Esophagus muscularis mucosa (tissue), 3 donors: ENCODE measurements around the gene ELL3.

Experiments used
- POLR2A ChIP-seq: fragments of 450-650 bp; IDR thresholded peaks from one replicate; pipeline ENCODE4 v1.6.1; 2017; ENCODE audit warnings: antibody characterized with exemption, moderate library complexity, mild to moderate bottlenecking, low read depth
- TF ChIP-seq, protein P1 (sequence below), 3 experiments: fragments of 200-600 bp in 2 of 3; fragments of 450-650 bp in 1 of 3; sonication (generic) in 2 of 3; IDR thresholded peaks; one replicate each; pipeline ENCODE4 v1.5.1; 2017 to 2019; ENCODE audit warnings: antibody characterized with exemption in 3 of 3, mild to moderate bottlenecking in 2 of 3, moderate library complexity in 1 of 3

DNA sequence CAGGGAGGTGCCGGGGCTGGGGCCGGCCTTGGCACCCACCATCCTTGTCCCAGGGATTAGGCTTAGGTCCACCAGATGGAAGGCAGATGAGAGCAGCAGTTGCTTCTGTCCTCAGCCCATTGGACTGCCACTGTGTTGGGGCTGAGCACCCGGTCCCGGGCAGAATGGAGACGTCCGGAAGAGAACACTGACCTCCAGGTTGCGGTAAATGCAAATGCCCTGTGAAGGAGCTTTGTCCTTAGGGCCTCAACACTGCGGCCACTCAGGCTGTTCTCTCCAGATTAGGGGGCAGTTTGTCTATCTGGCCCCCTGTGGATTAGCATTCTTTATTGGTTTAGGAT lies 23.1 kb upstream of the ELL3 start, which contains the start of gene SERINC4:
- TF ChIP-seq, protein P1, sequence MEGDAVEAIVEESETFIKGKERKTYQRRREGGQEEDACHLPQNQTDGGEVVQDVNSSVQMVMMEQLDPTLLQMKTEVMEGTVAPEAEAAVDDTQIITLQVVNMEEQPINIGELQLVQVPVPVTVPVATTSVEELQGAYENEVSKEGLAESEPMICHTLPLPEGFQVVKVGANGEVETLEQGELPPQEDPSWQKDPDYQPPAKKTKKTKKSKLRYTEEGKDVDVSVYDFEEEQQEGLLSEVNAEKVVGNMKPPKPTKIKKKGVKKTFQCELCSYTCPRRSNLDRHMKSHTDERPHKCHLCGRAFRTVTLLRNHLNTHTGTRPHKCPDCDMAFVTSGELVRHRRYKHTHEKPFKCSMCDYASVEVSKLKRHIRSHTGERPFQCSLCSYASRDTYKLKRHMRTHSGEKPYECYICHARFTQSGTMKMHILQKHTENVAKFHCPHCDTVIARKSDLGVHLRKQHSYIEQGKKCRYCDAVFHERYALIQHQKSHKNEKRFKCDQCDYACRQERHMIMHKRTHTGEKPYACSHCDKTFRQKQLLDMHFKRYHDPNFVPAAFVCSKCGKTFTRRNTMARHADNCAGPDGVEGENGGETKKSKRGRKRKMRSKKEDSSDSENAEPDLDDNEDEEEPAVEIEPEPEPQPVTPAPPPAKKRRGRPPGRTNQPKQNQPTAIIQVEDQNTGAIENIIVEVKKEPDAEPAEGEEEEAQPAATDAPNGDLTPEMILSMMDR (IDR thresholded peaks at IDR 0.05), result no peak
- TF ChIP-seq POLR2A, result no peak
